Keratinocyte (primary cell): ENCODE results near the gene SDHAF4.
"Not testable (repeated sequence)": the region's sequence is repeated elsewhere in the genome, so short reads cannot be mapped to it uniquely, and the experiment has no call there.

Experiments used
- EZH2 ChIP-seq: IDR thresholded peaks from one replicate; pipeline ENCODE4 v1.6.1; 2012; ENCODE audit warnings: inconsistent platforms, mild to moderate bottlenecking, low read length, moderate library complexity
- TF ChIP-seq, protein P1 (sequence below), 3 experiments: IDR thresholded peaks in 1 of 3; conservative IDR thresholded peaks in 1 of 3; optimal IDR thresholded peaks in 1 of 3; 2 replicates in 2 of 3; 3 replicates in 1 of 3; pipeline versions ENCODE3 to v1.5.1; 2011; ENCODE audit warnings: low read length in 3 of 3, mild to moderate bottlenecking in 3 of 3, moderate library complexity in 2 of 3, control low read depth in 1 of 3, inconsistent platforms in 1 of 3; ENCODE audit not compliant: insufficient read depth in 2 of 3; ENCODE audit errors: extremely low read depth in 1 of 3

DNA sequence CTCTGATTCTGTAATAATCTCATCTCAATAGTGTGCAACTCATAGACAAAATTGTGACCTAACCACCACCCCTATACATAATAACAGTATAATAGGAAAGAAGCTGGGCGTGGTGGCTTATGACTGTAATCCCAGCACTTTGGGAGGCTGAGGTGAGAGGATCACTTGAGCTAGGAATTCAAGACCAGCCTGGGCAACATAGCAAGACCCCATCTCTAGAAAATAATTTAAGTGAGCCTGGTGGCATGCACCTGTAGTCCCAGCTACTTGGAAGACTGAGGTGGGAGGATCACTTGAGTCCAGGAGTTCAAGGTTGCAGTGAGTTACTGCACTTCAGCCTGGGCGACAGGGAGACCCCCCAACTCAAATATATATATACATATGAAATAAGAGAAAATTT, 4.3 kb upstream of the SDHAF4 start:
- TF ChIP-seq, protein P1, sequence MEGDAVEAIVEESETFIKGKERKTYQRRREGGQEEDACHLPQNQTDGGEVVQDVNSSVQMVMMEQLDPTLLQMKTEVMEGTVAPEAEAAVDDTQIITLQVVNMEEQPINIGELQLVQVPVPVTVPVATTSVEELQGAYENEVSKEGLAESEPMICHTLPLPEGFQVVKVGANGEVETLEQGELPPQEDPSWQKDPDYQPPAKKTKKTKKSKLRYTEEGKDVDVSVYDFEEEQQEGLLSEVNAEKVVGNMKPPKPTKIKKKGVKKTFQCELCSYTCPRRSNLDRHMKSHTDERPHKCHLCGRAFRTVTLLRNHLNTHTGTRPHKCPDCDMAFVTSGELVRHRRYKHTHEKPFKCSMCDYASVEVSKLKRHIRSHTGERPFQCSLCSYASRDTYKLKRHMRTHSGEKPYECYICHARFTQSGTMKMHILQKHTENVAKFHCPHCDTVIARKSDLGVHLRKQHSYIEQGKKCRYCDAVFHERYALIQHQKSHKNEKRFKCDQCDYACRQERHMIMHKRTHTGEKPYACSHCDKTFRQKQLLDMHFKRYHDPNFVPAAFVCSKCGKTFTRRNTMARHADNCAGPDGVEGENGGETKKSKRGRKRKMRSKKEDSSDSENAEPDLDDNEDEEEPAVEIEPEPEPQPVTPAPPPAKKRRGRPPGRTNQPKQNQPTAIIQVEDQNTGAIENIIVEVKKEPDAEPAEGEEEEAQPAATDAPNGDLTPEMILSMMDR (optimal IDR thresholded peaks at IDR 0.05 in 1 of 3, IDR thresholded peaks at IDR 0.05 in 1 of 3, conservative IDR thresholded peaks at IDR 0.05 in 1 of 3; ENCODE audit: extremely low read depth in 1 of 3, insufficient read depth in 2 of 3, low read length in 3 of 3), result not testable (repeated sequence)
- not testable (repeated sequence) for TF ChIP-seq EZH2
